GM12892 (cell line): Measurements from ENCODE around the gene AGPAT4.

Source experiments
- POLR2A ChIP-seq: IDR thresholded peaks from 2 replicates; pipeline ENCODE4 v1.6.1; 2011; ENCODE audit warnings: low read depth, low read length, control low read depth
- POLR2AphosphoS5 ChIP-seq: IDR thresholded peaks from 2 replicates; pipeline ENCODE4 v1.6.1; 2011; ENCODE audit warnings: low read depth, low read length, control low read depth

DNA sequence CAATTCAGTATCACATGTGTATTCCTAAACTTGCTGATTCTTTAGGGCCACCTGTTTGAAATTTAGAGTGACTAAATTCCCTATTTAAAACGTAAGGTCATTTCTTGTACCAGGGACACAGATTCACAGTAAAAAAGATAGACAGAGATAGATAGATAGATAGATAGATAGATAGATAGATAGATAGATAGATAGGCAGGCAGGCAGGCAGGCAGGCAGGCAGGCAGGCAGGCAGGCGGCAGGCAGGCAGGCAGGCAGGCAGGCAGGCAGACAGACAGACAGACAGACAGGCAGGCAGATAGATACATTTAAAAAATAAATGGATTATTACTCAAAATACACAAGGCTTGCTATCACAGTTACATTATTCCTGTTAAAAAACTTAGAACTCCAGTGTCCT lies 54.2 kb downstream of the AGPAT4 start:
- TF ChIP-seq POLR2A (no peak), POLR2AphosphoS5 (no peak)
